NCI-H2029 treated with DMSO at 0.1 percent for 48 hours (cell line): Measurements from ENCODE around the gene PKN1.
"Not testable (repeated sequence)": the region's sequence is repeated elsewhere in the genome, so short reads cannot be mapped to it uniquely, and the experiment has no call there.

ENCODE experiments used
- DNase-seq: peaks from one replicate; lab custom pipeline; 2025; lab: John Stamatoyannopoulos, UW

Gene PKN1

GRCh38 chr19:14432791-14433553, at the start of gene PKN1:
Gene PKN1 (plus strand): TSS chr19:14433306. CDS start chr19:14433522, 216 bp downstream.
- DNase-seq, result no peak

GRCh38 chr19:14383661-14384555, 49.2 kb upstream of the PKN1 start:
- no peak for DNase-seq

DNA sequence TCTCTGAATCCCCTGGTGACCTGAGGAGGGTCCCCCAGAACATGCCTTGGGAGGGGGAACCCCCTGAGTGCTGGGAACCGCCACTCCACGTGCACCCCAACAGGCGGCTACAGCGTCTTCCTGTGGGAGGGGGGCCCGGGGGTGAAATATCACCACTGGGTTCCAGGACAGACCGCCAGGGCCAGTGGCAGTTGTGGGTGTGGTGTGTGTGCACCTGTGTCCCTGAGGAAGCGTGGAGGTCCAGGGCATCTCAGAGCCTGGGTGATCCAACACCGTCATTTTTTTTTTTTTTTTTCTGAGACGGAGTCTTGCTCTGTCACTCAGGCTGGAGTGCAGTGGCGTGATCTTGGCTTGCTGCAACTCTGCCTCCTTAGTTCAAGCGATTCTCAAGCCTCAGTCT, 47.6 kb upstream of the PKN1 start:
- DNase-seq, result no peak

DNA sequence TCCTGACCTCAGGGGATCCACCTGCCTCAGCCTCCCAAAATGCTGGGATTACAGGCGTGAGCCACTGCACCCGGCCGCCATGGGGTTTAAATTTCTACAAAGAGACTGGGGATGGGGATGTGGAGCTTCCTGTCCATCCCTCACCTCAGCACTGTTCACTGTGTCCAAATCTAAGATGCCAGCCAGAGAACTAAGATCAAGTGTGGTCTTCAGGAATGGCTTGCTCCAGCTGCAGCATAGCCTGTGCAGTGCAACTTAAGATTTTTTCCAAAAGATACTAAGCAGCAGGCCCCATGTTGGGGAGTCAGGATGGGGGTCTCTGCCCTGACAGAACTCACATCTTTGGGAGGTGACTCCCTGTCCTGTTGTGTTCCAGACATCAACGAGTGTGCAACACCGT, 42.6 kb upstream of the PKN1 start:
- DNase-seq, result no peak

DNA sequence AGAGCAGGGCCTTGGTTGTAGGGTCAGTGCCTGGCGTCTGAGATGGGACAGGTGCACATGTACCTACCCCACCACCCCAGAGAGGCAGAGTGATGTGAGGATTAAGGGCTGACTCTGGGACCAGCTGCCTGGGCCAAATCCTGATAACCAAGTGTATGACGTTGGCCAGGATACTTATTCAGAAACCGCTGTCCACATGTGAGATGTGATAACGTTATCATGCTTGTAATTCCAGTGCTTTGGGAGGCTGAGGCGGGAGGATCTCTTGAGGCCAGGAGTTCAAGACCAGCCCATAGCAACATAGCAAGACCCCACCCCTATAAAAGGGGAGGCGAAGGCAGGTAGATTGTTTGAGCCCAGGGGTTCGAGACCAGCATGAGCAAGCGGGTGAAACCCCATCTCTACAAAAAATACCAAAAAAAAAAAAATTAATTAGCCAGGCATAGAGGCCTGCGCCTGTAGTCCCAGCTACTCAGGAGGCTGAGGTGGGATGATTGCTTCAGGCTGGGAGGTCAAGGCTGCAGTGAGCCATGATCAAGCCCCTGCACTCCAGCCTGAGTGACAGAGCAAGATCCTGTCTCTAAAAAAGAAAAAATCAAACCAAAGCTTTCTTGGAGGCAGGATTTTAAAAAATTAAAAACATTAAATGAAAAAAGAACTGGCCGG, 41.8 kb upstream of the PKN1 start:
- no peak for DNase-seq

DNA sequence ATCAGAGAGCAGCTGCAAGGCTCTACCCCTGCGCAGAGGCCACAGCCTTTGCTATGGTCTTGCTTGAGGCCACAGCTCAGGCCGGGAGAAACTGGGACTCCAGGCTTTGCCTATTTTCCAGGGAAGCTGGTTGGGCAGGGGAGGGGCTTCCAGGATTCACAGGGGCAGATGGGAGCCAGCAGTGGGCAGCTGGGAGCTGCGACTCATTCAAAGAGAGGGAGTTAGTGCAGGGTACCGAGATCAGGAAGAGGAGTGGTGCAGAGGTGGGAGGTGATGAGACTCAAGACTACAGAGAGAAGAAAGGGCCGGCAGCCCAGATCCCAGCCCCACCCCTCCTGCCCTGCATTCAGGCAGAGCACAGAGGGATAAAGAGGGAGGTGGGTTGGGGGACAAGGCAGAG, 39.8 kb upstream of the PKN1 start:
- DNase-seq, result no peak

GRCh38 chr19:14394167-14394566, 38.9 kb upstream of the PKN1 start:
- no peak for DNase-seq

GRCh38 chr19:14395262-14395661, 37.8 kb upstream of the PKN1 start:
- DNase-seq, result no peak

GRCh38 chr19:14395710-14396336, 37.3 kb upstream of the PKN1 start:
- no peak for DNase-seq

- not testable (repeated sequence) for DNase-seq
Observed at GRCh38 chr19:14396730-14397129, 36.4 kb upstream of the PKN1 start.

DNA sequence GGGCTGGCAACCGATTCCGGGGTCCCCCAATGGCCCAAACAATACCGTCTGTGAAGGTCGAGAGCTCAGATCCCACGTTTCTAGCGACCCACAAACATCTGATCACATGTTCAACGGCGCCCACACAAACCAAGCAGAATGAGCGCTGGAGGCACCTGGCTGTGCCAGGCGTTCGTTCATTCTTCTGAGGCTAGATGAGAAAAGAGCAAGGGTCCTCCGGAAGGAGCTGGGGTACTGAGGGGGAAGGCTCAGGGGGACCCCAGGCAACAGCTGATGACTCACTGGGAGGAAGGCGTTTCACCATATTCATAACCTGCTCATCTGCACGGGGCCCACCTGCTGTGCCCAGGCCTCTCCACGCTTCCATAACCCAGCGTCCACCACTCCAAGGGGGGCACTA, 35.9 kb upstream of the PKN1 start:
- DNase-seq, result not testable (repeated sequence)

- peak; percentile 28 for DNase-seq
Observed at GRCh38 chr19:14400951-14401431, 32.1 kb upstream of the PKN1 start.

DNA sequence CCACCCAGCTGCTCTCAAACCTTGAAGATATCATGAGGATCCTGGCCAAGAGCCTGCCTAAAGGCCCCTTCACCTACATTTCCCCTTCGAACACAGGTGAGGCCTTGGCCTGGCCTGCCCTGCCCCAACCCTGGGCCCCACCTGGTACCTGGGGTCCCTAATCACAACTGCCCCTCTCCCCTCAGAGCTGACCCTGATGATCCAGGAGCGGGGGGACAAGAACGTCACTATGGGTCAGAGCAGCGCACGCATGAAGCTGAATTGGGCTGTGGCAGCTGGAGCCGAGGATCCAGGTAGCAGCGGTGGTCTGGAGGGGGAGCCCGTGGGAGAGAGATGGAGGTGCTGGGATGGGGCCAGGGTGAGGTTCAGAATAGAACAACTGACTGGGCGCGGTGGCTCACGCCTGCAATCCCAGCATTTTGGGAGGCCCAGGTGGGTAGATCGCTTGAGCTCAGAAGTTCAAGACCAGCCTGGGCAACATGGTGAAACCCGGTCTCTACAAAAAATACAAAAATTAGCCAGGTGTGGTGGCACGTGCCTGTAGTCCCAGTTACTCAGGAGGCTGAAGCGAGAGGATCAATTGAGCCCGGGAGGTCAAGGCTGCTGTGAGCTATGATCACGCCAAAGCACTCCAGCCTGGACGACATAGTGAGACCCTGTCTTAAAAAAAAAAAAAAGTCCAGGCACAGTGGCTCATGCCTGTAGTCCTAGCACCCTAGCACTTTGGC, 31.5 kb upstream of the PKN1 start:
- no peak for DNase-seq

DNA sequence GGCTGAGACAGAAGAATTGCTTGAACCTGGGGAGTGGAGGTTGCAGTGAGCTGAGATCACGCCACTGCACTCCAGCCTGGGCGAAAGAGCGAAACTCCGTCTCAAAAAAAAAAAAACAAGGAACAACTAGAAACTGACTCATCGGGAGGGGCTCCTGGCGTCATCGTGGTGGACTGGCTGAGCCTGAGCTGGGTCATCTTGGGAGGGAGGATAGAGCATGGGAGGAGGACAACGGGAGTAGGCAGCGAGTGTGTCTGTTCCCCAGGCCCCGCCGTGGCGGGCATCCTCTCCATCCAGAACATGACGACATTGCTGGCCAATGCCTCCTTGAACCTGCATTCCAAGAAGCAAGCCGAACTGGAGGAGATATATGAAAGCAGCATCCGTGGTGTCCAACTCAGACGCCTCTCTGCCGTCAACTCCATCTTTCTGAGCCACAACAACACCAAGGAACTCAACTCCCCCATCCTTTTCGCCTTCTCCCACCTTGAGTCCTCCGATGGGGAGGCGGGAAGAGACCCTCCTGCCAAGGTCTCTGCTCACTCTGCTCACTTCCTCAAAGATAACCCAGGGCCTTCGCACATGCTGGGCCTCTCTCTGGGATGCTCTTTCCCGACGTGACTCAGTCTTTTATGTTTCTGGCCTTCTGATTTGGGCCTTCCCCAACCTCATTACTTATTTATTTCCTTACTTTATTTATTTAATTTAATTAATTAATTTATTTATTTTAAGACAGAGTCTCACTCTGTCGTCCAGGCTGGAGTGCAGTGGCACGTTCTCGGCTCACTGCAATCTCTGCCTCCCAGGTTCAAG, 30.6 kb upstream of the PKN1 start:
- DNase-seq, result no peak

DNA sequence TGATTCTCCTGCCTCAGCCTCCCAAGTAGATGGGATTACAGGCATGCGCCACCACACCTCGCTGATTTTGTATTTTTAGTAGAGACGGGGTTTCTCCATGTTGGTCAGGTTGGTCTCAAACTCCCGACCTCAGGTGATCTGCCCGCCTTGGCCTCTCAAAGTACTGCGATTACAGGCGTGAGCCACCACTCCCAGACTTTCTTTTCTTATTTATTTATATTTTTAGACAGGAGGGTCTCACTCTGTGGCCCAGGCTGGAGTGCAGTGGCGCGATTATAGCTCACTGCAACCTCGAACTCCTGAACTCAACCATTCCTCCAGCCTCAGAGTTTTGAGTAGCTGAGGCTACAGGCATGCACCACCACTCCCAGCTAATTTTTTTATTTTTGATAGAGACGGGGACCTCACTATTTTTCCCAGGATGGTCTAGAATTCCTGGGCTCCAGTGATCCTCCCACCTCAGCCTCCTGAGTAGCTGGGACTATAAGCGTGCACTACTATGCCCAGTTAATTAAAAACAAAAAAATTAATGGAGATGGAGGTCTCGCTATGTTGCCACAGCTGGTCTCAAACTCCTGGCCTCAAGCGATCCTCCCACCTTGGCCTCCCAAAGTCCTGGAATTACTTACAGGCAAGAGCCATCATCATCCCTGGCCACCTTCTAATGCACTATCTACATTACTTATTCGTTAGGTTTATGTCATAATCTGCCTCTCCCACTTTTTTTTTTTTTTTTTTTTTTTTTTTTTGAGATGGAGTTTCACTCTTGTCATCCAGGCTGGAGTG, 29.8 kb upstream of the PKN1 start:
- not testable (repeated sequence) for DNase-seq

- peak; percentile 94 for DNase-seq
Observed at GRCh38 chr19:14404312-14404711, 28.8 kb upstream of the PKN1 start.

- DNase-seq, result no peak
Observed at GRCh38 chr19:14405380-14405757, 27.7 kb upstream of the PKN1 start.

DNA sequence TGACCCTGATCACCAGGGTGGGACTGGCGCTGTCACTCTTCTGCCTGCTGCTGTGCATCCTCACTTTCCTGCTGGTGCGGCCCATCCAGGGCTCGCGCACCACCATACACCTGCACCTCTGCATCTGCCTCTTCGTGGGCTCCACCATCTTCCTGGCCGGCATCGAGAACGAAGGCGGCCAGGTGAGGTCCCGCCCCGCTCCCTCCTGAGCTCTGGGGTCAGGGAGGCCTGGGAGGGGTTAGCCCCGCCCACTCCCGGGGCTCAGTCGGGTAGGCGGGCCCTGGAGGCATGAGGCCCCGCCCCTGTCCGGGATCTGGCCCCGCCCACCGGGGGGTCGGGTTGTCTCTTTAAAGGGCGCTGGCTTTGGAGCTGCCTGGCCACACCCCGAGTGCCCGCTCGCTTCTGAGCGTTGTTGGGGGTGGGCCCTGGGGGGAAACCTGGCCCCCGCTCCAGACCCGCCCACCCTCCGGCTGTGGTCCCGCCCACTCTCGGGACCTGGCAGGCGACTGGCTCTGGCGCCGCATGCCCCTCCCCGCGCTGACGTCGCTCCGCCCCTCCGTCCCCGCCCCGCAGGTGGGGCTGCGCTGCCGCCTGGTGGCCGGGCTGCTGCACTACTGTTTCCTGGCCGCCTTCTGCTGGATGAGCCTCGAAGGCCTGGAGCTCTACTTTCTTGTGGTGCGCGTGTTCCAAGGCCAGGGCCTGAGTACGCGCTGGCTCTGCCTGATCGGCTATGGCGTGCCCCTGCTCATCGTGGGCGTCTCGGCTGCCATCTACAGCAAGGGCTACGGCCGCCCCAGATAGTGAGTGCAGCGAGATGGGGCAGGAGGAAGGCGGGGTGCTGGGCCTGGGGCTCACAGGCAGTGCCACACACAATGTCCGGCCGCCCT, 27.1 kb upstream of the PKN1 start:
- peak; percentile 85 for DNase-seq
